H7 (cell line): ENCODE data around the gene TMEM92. TPM values are rescaled to one million over a fixed set of nuclear protein-coding genes. Genes with fewer than 3 reads are reported as not detected.

Source experiments
- DNase-seq: peaks from one replicate; pipeline ENCODE4 v3.0.0; 2012
- H3K27me3 ChIP-seq: 2 replicates; pipeline ENCODE4 v1.6.0; 2011; ENCODE audit warnings: mild to moderate bottlenecking, low read length; ENCODE audit not compliant: control insufficient read depth, insufficient read depth
- H3K36me3 ChIP-seq: replicated peaks from 2 replicates; pipeline ENCODE4 v1.5.1; 2011; ENCODE audit warnings: low read length; ENCODE audit not compliant: control insufficient read depth, insufficient read depth
- H3K4me3 ChIP-seq: 2 replicates; pipeline ENCODE4 v1.5.1; 2011; ENCODE audit warnings: low read depth, mild to moderate bottlenecking, control low read depth, low read length, moderate library complexity; ENCODE audit not compliant: insufficient read depth
- total RNA-seq: library from RNA; depleted of rRNA; stranded (reverse); fragments of >200 nt; shearing (Covaris generic); gene quantifications from 2 replicates; pipeline ENCODE4 v1.2.3, GENCODE V29; 2014; rRNA removed

Gene TMEM92
- 7.3 and 7.5 TPM in 2 replicates for total RNA-seq

GRCh38 chr17:50274142-50274896, at the start of gene TMEM92:
TMEM92 (plus strand) TSS chr17:50274466; CDS start chr17:50274502, 36 bp downstream.
- H3K36me3 ChIP-seq: no peaks in the 10 kb centered on the region
- no peaks in the 10 kb centered on the region; the same call in 1 of the 2 replicates for H3K27me3 ChIP-seq
- peak; percentile 97 for DNase-seq
- H3K4me3 ChIP-seq: peak within 1 kb of the TSS; percentile 52

GRCh38 chr17:50225701-50226240, 48.5 kb upstream of the TMEM92 start:
- H3K4me3 ChIP-seq: no peak overlapping the region

GRCh38 chr17:50234581-50234980, 39.7 kb upstream of the TMEM92 start:
- H3K4me3 ChIP-seq: no peak overlapping the region
- DNase-seq: no peak
- no peaks in the 10 kb centered on the region for H3K27me3 ChIP-seq
- H3K36me3 ChIP-seq: no peaks in the 10 kb centered on the region

More at GRCh38 chr17:50225701-50226240, 48.5 kb upstream of the TMEM92 start:
- Histone ChIP-seq H3K36me3 (no peaks in the 10 kb centered on the region), H3K27me3 (no peaks in the 10 kb centered on the region)
- DNase-seq: no peak

DNA sequence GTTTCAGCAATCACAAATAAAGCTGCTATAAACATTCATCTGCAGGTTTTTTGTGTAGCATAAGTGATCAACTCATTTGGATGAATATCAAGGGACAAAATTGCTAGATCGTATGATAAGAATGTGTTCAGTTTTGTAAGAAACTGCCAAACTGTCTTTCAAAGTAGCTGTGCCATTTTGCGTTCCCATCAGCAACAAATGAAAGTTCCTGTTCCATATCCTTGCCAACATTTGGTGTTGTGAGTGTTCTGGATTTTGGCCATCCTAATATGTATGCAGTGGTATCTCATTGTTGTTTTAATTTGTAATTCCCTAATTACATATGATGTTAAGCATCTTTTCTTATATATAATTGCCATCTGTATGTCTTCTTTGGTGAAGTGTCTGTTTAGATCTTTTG, 36.4 kb upstream of the TMEM92 start:
- Histone ChIP-seq H3K27me3 (no peaks in the 10 kb centered on the region), H3K36me3 (no peaks in the 10 kb centered on the region), H3K4me3 (no peak overlapping the region)
- no peak for DNase-seq

DNA sequence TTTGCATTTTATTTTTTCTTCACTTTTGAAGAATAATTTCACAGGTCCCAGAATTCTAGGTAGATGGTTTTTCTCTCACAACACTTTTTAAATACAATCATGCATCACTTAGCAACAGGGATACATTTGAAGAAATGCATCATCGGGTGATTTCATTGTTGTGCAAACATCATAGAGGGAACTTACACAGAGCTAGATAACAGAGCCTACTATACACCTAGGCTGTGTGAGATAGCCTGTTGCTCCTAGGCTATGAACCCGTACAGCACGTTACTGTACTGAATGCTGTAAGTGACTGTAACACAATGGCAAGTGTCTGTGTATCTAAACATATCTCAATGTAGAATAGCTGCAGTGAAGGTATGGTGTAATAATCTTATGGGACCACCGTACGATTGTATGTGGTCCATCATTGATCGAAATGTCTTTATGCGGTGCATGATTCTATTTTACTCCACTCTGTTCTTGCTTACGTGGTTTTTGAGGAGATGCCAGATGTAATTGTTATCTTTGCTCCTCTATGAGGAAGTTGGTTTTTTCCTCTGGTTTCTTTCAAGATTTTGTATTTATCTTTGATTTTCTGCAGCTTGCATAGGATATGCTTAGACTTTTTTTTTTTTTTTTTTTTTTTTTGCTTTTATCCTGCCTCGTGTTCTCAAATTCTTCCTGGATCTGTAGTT, 35.5 kb upstream of the TMEM92 start:
- DNase-seq: no peak
- no peak overlapping the region for H3K4me3 ChIP-seq
- no peaks in the 10 kb centered on the region for H3K36me3 ChIP-seq
- H3K27me3 ChIP-seq: no peaks in the 10 kb centered on the region

DNA sequence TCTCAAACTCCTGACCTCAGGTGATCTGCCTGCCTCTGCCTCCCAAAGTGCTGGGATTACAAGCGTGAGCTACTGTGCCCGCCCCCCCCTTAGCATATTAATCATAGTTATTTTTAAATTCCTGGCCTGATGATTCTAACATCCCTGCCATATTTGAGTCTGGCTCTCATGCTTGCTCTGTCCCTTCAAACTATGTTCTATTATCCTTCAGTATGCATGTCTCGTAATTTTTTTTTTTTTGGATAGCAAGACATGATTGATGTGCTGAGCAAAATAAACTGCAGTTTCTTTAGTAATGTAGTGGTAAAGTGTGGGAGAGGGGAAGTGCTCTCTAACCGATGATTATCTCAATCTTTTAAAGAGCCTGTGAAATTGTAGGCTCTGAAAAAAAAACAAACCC, 34.3 kb upstream of the TMEM92 start:
- Histone ChIP-seq H3K4me3 (no peak overlapping the region), H3K27me3 (no peaks in the 10 kb centered on the region), H3K36me3 (no peaks in the 10 kb centered on the region)
- DNase-seq: no peak

DNA sequence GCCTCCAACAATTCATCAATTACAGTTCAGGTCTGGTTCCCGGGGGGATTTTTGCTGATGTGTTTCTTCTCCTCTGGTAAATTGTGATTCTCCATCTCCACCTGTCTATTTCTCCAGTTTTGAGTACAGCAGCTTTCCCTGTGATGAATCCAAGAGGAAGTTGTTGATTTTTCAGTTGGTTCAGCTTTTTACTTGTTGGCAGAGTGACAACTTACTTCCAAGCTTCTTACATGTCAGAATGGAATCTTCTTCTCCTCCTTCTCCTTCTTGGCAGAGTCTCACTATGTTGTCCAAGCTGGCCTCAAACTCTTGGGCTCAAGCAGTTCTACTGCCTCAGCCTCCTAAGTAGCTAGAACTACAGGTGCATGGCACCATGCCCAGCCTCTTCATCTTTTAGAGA, 33.4 kb upstream of the TMEM92 start:
- H3K36me3 ChIP-seq: no peaks in the 10 kb centered on the region
- H3K27me3 ChIP-seq: no peaks in the 10 kb centered on the region
- no peak overlapping the region for H3K4me3 ChIP-seq
- no peak for DNase-seq

DNA sequence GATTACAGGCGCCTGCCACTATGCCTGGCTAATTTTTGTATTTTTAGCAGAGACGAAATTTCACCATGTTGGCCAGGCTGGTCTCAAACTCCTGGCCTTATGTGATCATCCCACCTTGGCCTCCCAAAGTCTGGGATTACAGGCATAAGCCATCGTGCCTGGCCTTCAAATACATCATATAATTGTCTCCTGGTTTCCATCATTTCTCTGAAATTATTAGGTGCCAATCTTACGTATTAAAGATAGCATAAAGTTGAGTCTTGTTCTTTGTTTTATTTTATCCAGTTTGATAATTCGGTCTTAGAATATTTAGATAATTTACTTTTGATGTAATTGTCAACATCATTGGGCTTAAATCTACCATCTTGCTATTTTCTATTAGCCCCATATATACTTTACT, 32.8 kb upstream of the TMEM92 start:
- Histone ChIP-seq H3K36me3 (no peaks in the 10 kb centered on the region), H3K4me3 (no peak overlapping the region), H3K27me3 (no peaks in the 10 kb centered on the region)
- DNase-seq: no peak

DNA sequence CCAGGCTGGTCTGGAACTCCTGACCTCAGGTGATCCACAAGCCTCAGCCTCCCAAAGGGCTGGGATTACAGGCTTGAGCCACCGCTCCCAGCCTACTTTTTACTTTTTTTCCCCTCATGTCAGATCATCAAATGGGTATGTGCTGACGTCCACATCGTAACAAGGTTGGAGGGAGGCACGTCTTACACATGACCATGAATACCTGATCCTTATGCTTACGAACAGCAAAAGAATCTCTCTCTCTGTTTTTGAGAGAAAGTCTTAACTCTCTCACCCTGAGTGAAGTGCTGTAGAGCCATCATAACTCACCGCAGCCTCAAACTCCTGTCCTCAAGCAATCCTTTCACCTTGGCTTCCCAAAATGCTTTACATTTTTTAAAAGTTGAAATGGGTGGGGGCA, 29.5 kb upstream of the TMEM92 start:
- no peaks in the 10 kb centered on the region for H3K36me3 ChIP-seq
- no peak for DNase-seq
- no peaks in the 10 kb centered on the region for H3K27me3 ChIP-seq
- H3K4me3 ChIP-seq: no peak overlapping the region

GRCh38 chr17:50248255-50248654, 26.0 kb upstream of the TMEM92 start:
- no peak overlapping the region for H3K4me3 ChIP-seq
- H3K36me3 ChIP-seq: no peaks in the 10 kb centered on the region
- no peak for DNase-seq
- no peaks in the 10 kb centered on the region for H3K27me3 ChIP-seq

DNA sequence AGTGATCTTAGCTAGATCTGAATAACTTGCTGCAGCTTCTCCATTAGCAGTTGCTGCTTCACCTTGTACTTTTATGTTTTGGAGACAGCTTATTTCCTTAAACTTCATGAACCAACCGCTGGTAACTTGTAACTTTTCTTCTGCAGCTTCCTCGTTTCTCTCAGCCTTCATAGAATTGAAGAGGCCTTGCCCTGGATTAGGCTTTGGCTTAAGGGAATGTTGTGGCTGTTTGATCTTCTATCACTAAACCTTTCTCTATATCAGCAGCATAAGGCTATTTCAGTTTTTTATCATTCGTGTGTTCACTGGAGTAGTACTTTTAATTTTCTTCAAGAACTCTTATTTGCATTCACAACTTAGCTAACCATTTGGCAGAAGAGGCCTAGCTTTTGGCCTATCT, 21.5 kb upstream of the TMEM92 start:
- DNase-seq: no peak
- no peak overlapping the region for H3K4me3 ChIP-seq
- no peaks in the 10 kb centered on the region; the same call in 1 of the 2 replicates for H3K27me3 ChIP-seq
- H3K36me3 ChIP-seq: no peaks in the 10 kb centered on the region

- peak; percentile 15 for DNase-seq
- no peaks in the 10 kb centered on the region; the same call in 1 of the 2 replicates for H3K27me3 ChIP-seq
- no peak overlapping the region for H3K4me3 ChIP-seq
- H3K36me3 ChIP-seq: no peaks in the 10 kb centered on the region
Measured at GRCh38 chr17:50255766-50256635, 18.3 kb upstream of the TMEM92 start.

DNA sequence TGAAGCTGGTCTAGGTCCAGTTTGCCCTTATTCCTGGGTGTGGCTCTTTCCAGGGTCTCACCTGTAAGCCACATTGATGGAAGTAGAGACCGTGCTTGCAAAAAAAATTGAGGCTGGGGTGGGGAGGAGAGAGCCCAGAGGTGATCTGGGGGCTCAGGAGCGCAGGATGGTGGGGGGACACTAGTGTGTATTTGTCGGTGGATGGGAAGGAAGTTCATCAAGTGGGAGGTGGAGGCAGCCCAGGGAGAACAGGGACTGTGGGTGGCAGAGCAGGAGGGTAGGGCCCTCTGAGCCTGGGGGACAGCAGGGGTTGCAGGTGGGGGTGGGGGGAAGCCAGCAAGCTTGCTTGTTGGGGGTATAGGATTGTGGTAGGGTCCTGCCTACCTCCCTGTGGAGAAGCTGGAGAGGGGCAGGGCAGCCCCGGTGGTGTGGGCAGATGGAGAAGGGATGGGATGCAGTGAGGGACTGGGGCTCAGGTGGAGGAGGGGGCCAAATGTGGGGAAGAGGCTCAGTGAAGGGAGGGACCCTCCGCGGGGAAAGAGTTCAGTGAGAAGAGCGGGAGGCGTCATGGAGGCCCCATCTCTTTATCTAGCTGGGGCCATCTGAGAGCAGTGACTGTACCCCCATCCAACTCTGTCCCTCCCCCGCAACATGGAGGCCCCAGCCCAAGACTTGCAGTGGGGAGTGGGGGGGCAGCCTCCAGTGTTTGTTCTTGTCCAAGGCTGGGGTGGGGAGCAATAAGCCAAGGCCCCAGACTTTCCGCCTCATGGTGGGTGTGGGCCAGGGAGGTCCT, 17.2 kb upstream of the TMEM92 start:
- H3K4me3 ChIP-seq: no peak overlapping the region
- DNase-seq: peak; percentile 52
- no peaks in the 10 kb centered on the region; the same call in 1 of the 2 replicates for H3K27me3 ChIP-seq
- H3K36me3 ChIP-seq: no peaks in the 10 kb centered on the region
